ENCODE measurements around the gene USP24.
"Not testable (repeated sequence)": the region's sequence is repeated elsewhere in the genome, so short reads cannot be mapped to it uniquely, and the experiment has no call there.

Gene USP24

GRCh38 chr1:55124470-55124869, 90.7 kb downstream of the USP24 start:
- no peak for DNase-seq (ENCODE audit: low read depth)

DNA sequence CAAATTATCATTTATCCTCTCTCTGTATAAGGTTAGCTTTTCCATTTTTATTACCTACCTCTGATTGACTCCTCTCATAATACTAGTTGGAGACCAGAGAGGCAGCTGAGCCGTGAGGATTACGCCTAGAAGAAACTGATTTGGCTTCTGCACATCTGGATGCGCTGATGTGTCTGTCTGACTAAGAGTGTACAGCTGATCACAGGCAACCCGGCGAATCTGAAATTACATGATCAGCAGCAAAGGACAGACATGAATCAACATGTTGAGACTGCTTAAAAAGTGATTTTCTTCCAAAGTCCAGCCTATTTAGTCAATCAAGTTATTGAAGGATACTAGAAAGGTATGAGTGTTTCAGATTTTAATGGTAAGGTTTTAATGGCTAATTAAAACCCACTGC, 94.6 kb downstream of the USP24 start:
- DNase-seq (ENCODE audit: low read depth), result no peak

DNA sequence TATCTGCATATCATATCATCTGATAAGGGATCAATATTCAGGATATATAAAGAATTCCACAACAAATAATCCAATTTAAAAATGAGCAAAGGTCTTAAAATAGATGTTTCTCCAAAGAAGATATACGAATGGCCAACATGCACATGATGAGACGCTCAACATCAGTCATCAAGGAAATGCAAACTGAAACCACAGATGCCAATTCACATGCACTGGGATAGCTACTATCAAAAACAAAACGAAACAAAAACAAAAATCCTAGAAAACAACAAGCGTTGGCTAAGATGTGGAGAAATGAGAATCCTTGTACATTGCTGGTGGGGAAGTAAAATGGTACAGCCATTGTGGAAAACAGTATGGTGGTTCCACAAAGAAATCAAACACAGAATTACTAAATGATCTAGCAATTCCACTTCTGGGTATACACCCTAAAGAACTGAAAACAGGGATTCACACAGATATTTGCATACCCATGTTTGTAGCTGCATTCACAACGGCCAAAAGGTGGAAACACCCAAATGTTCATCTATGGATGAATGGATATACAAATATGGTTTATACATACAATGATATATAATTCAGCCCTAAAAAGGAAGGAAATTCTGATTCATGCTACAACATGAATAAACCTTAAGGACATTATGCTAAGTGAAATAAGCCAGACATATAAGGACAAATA, 96.4 kb downstream of the USP24 start:
- DNase-seq (ENCODE audit: low read depth), result no peak

- DNase-seq (ENCODE audit: low read depth), result no peak
Observed at GRCh38 chr1:55117941-55118340, 97.2 kb downstream of the USP24 start.

- DNase-seq (ENCODE audit: low read depth), result not testable (repeated sequence)
Observed at GRCh38 chr1:55109005-55109404, 106.2 kb downstream of the USP24 start.

GRCh38 chr1:55107101-55107500, 108.1 kb downstream of the USP24 start:
- no peak for DNase-seq (ENCODE audit: low read depth)

- no peak for DNase-seq (ENCODE audit: low read depth)
Observed at GRCh38 chr1:55103891-55104290, 111.3 kb downstream of the USP24 start.

DNA sequence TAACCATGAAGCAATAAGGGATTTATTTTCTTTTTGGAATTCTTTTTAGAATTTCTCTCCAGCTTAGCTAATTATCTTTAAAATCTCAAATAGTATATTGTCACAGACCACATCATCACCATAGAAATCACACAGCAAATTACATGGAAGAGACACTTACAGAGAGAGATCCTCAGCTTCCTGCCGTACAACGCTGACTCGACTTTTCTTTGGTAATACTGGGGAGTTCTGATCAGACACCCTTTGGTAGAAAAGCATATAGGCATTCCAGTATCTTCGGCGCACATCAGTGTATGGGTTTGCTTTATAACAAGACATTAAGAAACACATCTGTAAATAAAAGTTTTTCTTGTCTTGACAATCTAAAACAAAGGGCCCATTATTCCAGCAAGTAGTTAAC, 120.1 kb downstream of the USP24 start:
- DNase-seq (ENCODE audit: low read depth), result no peak

DNA sequence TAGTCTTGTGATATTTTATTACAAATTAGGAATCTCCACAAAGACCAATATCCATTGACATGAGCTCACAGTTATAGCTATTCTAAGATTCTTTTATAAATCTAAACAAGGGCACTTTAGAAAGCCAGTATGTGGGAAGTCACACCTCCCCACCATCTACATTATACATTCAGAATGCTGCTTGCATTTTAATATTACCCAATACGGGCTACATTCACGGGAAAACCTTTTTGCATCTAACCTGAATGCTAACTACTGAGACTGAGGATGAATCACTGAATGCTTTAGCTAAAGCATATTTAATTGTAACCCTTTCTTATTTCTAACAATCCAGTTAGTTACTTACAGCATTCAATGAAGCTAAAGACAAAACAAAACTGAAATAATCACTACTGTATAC, 122.7 kb downstream of the USP24 start:
- no peak for DNase-seq (ENCODE audit: low read depth)

GRCh38 chr1:55089683-55090082, 125.5 kb downstream of the USP24 start:
- DNase-seq (ENCODE audit: low read depth), result no peak

DNA sequence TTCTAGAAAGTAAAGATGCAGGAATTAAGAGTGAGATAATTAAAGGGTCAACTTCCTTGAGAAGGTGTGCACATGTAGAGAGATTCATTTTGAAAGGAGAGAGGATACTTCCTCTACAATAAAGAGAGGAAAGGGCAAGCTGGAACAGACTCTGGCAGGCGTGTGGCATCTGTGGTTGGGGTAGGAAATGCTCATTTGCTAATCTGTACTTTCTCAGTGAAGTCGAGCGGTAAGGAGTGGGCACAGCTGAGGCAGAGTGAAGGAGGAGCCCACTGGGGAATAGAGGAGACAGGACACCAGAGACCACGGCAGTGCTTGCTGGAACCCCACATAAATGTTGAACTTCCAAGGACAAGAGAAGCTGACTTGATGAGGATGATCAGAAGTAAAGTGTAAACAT, 126.8 kb downstream of the USP24 start:
- no peak for DNase-seq (ENCODE audit: low read depth)

DNA sequence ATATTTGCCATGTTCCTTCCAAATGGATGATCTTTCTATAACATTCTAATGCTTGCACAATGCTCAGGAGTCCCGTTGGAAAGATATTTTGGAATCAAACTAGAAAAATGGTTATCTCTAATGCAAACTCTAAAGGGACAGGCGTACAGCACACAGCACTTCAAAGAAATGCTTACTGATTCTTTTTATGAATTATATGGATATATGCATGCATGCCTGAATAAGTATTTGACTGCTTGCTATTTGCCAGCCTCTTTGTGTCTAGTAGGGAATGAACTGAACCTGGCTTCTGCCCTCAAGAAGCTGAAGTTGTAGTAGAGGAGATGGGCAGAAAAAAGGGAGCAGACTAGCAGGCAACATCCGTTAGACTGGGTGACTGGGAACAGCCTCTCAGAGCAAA, 127.7 kb downstream of the USP24 start:
- DNase-seq (ENCODE audit: low read depth), result no peak

DNA sequence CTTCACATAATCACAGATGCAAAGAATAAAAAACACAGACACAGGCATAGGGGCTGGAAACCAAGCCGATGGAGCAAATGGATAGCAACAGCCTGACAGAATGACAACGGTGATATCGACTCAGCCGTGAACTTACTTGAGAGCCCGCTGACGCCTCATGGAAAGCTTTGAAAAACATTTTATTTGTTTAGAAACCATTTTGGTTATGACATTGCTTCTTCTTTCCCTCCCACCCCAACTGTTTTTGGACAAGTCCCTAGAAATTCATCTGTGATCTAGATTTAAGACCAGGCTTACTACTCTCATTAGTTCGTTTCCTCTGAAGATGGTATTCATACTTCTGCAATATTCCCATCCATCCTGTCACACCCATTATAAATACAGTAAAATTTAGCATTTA, 130.9 kb downstream of the USP24 start:
- no peak for DNase-seq (ENCODE audit: low read depth)

DNA sequence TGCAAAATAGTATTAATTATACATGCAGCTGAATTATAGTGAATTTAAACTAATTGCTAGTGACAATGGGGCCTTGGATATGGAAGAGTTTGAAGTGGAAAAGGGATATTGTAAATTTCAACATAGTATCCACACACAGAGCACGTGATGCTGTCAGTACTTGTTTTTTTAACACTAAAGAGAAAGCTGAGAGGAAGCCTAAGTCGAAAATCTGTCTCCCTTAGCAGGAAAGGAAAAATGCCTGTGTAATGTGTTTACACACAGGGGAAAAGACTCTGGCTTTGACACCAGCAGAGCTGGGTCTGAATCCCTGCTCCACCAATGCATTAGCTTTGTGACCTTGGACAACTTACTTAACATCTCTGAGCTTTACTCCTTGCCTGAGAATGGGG, 133.3 kb downstream of the USP24 start:
- no peak for DNase-seq (ENCODE audit: low read depth)

DNA sequence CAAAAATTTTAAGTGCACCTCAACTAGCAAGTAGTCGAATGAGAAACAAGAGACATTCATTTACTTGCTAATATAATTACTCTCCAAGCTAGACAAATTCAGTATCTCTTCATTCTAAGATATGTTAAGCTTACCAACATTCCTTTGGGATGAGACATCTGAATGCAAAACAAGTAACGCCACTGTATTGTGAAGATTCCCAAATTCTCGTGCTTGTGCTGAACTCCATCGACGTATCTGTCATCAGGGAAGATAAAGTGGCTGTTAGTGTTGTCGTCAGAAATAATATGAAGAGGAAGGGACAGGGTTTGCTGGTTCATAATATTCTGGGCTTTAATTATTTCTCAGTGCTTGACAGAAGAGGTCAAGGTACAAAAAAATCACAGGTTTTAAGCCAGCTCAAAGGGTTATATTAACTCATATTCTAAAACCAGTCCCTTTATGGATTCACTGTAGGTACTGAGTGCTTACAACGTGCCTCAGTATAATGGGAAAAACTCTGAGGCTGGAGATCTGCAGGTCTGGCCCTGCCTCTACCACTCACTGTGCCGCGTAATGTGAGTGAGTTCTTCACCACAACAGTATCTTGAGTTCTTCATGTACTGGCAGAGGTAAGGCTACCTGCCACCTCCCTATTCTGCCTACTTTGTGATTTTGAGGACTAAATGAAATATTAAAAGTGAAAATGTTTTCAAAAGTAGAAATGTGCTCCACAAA, 133.8 kb downstream of the USP24 start:
- DNase-seq (ENCODE audit: low read depth), result no peak

DNA sequence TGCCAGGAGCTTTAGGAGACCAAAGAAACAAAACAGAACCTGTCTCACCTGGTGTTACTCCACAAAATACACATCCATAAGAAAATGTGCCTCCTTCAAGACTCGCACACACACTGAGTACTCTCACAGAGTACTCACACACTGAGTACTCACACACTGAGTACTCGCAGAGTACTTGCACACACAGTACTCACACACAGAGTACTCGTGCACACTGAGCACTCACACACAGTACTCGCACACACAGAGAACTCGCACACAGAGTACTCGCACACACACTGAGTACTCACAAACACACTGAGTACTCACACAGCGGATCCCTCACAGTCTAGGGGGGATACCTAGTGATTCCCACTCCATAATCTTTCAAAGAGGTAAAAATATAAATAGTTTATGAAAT, 135.5 kb downstream of the USP24 start:
- no peak for DNase-seq (ENCODE audit: low read depth)

- DNase-seq (ENCODE audit: low read depth), result no peak
Observed at GRCh38 chr1:55078470-55078869, 136.7 kb downstream of the USP24 start.

DNA sequence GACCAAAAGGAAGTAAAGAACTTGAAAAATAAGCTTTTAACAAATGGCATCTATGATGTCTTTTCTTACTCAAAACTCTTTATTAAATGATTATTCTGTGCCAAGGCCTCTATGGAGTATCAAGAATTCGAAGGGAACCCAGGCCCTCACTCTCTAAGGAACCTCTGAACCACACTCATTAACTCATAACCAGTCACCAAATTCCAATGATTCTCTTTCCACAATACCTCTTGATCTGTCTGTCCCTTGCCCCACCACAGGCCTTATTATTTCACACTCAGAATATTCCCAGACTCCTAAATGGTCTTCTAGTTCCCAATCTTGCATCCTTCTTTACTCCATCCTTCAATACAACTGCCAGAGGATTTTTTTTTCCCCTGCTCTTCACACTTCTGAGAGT, 138.8 kb downstream of the USP24 start:
- no peak for DNase-seq (ENCODE audit: low read depth)

- DNase-seq (ENCODE audit: low read depth), result no peak
Observed at GRCh38 chr1:55074455-55074854, 140.7 kb downstream of the USP24 start.

GRCh38 chr1:55073187-55073916, 141.8 kb downstream of the USP24 start:
- DNase-seq (ENCODE audit: low read depth), result no peak

- no peak for DNase-seq (ENCODE audit: low read depth)
Observed at GRCh38 chr1:55071477-55071876, 143.7 kb downstream of the USP24 start.

DNA sequence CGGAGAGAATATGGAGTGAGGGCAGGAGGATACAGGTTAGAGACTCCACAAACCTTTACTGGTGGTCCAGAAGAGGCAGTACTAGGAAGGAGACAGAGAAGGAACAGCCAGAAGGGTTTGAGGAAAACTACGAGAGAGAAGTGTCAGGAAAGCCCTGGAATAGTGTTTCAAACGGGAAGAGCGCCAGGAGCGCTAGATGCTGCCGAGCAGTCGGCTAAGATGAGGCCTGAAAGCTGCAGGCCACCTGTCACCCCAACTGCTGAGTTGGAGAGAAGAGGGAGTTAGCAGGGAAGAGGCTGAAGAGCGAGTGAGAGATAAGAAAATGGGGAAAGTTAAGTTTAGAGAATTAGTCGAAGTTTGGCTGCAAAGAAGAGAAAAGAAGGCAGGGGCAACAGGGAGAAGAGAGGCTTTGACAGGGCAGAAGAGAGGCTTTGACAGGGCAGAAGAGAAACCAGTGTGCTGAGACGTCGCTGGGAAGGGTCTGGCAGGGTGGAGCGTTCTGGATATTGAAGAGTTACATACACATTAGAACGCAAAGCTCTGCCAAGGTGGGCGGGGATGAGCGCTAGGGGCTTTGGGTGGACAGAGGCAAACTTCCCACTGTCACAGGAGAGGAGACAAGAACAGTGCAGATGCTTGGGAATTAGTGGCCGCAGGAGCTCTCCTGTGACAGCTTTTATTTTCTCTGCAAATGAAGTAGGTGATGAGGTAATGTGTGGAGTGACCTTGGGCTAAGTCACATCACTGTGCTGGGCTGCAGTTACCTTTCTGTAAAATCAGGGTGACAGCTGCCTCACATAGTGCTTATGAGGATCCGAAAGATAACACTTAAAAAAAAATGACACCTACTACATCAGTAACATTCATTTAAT, 144.6 kb downstream of the USP24 start:
- no peak for DNase-seq (ENCODE audit: low read depth)
